Kidney tubule cell (primary cell): ENCODE results near the gene SPCS2.
"Not testable (repeated sequence)": the region's sequence is repeated elsewhere in the genome, so short reads cannot be mapped to it uniquely, and the experiment has no call there.

Experiments used
- DNase-seq: peaks from one replicate; pipeline ENCODE4 v3.0.0-alpha.2; 2018; ENCODE audit warnings: low spot score

SPCS2 gene

DNA sequence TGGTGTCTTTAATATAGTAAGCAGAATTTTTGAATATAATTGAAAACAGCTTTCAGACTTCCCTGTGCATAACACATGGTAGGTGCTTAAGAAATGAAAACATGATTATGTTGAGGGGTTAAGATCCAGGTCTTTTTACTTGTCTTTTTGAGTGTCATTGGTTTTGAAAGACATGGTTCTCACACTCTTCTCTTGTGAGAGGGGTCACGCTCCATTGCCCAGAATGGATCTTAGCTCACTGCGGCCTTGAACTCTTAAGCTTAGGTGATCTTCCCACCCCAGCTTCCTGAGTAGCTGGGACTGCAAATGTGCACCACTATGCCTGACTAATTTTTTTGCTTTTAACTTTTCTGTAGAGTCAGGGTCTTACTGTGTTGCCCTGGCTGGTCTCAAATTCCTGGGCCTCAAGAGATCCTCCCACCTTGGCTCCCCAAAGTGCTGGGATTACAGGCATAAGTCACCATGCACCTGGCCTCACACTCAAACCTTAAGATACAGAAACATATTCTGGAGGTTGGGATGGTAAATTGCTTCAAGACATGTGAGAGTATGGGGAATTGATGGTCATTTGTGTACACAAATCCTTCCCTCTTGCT, 1.4 kb downstream of the SPCS2 start:
- DNase-seq, result peak; percentile 49

GRCh38 chr11:74951226-74951625, 2.2 kb downstream of the SPCS2 start:
- DNase-seq, result no peak

DNA sequence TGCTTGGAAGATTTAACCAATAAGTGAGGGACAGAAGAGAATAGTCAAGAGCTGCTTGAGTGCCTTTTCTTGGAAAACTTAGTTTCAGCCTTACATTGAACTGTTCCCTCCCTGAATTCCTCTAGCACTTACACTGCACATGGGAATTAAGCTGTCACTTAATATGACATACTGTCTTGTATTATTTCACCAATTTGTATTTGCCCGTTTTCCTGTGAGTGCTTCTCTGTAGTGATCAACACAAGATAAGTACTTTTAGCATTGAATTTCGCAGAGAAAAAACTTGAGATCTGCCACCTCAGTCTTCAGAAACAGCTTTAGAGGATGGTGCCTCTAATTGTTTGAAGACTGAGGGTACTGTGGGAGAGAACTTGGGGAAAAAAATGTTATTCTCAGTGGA, 3.7 kb downstream of the SPCS2 start:
- DNase-seq, result no peak

- no peak for DNase-seq
These were observed 4.4 kb downstream of the SPCS2 start for GRCh38 chr11:74953451-74953850.

- DNase-seq, result no peak
These were observed 5.1 kb downstream of the SPCS2 start for GRCh38 chr11:74954199-74954598.

DNA sequence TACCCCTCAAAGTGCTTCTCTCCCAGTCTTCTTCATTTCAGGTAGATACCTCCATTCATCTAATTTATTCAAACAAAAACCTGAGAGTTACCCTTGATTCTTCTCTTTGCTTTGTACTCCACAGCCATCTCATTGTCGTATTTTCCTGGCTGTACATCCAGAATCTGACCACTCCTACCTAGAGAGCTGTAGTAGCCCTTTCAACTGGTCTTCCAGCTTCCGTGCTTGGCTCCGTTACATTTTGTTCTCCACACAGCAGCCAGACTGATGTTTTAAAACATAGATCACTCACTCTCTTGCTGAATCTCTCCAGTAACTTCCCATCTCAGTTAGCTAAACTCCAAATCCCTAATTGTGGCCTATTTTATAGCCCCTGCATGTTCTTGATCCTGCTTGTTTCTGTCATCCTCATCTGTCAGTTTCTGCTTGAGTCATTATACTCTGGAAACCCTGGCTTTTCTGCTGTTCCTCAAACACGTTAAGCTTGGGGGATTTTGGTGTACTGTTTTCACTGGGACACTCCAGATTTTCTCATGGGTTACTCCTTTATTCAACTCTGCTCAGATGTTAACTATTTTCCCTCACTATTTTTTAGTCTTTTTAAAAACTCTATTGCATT, 7.4 kb downstream of the SPCS2 start:
- no peak for DNase-seq

DNA sequence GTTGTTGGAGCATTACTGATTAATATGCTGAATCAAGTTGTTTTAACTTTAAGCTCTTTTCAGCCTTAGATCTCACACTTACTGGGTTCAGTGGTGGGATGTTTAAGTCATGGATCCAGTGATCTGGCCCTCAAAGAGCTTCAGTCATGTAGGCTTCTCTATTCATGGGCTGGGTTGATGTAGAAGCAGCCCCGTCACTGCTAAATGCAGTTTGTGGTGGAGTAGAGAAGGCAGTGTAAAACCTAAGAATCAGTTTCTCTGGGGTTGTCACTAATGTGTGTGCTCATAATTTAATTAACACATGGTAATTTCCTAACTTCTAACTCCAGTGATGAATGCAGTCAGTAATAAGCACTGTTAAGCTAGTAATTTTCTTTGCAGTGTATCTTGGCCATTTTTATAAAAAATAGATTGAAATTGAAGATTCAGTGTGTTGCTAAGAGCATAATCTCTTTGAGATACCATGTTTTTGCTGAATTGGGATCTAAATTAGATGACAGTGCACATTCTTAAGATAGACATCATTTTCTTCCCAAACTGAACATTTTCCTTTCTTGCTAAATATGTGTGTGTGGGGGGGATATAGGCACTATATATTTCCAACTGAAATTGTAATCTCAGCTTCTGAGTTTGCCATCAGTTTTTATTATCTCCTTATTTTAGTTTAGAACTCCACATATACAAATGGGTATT, 9.0 kb downstream of the SPCS2 start:
- DNase-seq, result no peak

DNA sequence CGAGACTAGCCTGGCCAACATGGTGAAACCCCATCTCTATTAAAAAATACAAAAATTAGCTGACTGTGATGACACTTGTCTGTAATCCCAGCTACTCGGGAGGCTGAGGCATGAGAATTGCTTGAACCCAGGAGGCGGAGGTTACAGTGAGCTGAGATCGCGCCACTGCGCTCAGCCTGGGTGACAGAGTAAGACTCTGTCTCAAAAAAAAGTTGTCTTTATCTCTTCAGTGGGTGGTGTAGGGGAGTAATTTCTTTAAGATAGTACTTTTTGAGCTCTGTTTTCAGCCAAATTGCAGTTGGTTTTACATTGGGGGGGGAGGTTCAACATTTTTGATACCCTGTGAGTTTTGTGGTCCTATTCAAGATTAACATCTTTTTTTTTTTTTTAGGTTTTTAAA, 11.1 kb downstream of the SPCS2 start:
- not testable (repeated sequence) for DNase-seq

DNA sequence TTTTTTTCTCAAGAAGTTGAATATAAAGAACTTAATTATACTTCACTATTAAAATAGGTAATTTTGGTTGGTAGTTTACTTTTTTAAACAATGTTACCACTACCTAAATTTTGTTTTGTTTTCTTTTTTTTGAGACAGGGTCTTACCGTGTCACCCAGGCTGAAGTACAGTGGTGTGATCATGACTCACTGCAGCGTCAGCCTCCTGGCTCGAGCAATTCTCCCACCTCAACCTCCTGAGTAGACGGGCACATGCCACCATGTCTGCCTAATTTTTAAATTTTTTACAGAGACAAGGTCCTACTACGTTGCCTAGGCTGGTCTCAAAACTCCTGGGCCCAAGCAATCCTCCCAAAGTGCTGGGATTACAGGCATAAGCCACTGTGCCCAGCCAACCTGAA, 17.6 kb downstream of the SPCS2 start:
- no peak for DNase-seq

- no peak for DNase-seq
These were observed 21.9 kb downstream of the SPCS2 start for GRCh38 chr11:74970852-74971395.

- no peak for DNase-seq
These were observed 22.4 kb downstream of the SPCS2 start for GRCh38 chr11:74971424-74971823.

GRCh38 chr11:74978041-74978440, 29.0 kb downstream of the SPCS2 start:
- no peak for DNase-seq

DNA sequence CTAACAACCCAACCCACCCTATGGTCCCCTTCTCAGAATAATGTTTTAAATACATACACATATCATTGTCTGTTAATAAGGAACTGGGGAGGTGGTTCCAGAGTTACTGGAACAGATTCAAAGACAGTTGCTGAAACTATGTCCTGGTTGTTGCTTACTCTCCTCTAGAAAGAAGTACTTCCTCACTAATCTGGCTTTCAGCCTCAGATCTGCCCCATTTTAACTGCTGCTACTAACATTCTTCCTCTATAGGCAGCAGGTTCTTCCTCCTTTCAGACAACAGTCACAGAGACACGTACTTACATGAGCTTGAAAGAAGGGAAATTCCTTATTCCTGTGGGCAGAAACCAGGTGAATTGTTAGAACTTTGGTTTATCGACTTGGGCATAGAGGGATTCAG, 31.6 kb downstream of the SPCS2 start:
- no peak for DNase-seq

GRCh38 chr11:74981888-74982287, 32.8 kb downstream of the SPCS2 start:
- no peak for DNase-seq

DNA sequence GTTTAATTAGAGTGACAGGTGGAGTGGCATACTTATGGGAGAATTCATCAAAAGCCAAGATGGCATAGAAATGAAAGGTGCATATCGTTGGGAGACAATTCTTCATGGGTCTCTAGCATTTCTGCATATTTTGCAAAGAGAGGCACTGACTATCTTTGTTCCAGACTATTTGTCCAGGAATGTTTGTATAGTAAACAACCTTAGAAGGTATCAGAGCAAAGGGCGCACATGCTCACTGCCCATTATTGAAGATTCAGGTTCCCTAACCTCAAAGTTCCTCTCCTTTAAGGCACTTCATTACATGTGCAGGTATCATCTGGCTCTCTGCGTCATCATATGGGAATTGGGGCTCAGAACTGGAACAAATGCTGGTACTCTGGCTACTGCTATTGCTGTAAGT, 35.0 kb downstream of the SPCS2 start:
- DNase-seq, result no peak

- DNase-seq, result no peak
These were observed 35.7 kb downstream of the SPCS2 start for GRCh38 chr11:74984730-74985129.

DNA sequence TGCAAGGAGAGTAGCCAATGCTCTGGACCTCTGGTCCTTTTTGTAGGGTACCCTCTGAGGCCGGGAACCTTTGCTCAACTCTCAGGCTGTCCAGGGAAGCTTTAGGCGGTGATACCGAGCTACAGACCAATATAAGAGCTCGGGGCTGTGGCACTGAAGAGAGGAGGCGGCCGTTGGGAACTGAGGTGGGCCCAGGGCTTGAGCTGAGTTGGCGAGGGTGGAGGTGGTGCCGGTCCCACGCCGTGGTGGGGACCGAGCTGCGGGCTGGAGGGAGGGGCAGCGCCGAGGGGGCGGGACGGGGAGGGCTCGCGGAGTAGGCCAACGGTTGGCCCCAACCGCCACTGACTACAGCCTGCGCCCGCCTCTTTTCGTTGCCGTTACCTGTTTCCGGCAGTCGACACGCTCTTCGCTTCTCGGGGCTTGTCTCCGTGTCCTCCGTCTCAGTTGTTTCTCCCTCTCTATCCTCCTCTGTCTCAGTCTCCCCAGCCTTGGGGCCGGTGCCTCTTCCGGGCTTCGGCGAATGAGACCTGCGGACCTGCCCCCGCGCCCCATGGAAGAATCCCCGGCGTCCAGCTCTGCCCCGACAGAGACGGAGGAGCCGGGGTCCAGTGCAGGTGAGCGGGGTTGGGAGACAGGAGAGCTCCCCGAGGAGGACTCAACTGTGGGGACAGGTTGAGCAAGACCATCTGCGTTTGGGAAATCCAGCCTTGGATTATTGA, 39.6 kb downstream of the SPCS2 start, which contains the start of gene NEU3:
NEU3 (plus strand) TSS at position 393 of the 719 bp plus-strand sequence; CDS start at position 521, 128 bp downstream.
- DNase-seq, result peak; percentile 86

GRCh38 chr11:74989260-74989638, 40.2 kb downstream of the SPCS2 start:
- no peak for DNase-seq

DNA sequence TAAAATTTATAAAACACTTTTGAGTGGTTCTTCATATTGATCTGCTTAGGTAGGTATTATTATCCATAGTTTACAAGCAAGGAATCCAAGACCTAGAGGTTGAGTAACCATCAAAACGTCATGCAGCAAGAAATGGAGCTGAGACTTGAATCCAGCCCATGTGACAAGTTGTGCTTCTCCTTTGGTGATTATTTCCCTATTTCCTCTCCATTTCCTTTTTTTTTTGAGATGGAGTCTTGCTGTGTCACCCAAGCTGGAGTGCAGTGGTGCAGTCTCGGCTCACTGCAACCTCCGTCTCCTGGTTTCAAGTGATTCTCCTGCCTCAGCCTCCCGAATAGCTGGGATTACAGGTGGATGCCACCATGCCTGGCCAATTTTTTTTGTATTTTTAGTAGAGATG, 41.1 kb downstream of the SPCS2 start:
- DNase-seq, result not testable (repeated sequence)

DNA sequence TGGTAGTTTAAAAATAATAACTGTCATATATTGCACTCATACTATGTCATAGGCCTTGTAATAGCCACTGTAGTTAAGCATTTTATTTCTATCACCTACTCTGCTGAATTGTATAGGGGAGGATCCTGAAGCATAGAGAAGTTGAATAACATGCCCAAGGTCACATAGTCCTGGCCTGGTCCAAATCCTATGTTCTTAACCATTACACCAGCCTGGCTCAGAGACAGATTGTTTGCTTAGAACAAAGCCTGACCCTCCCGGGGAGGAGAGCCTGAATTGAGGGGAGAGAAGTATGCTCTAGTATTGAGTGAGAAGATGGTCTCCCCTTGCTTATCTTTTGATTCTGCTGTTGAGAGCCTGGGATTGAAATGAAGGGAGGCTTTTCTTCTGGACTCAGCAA, 41.9 kb downstream of the SPCS2 start:
- DNase-seq, result no peak

- DNase-seq, result no peak
These were observed 43.8 kb downstream of the SPCS2 start for GRCh38 chr11:74992852-74993251.

GRCh38 chr11:75000975-75001354, 51.9 kb downstream of the SPCS2 start:
- no peak for DNase-seq

- peak; percentile 51 for DNase-seq
These were observed 52.6 kb downstream of the SPCS2 start for GRCh38 chr11:75001686-75002085.
